Measurements from ENCODE around the gene ORMDL3.

Gene ORMDL3

DNA sequence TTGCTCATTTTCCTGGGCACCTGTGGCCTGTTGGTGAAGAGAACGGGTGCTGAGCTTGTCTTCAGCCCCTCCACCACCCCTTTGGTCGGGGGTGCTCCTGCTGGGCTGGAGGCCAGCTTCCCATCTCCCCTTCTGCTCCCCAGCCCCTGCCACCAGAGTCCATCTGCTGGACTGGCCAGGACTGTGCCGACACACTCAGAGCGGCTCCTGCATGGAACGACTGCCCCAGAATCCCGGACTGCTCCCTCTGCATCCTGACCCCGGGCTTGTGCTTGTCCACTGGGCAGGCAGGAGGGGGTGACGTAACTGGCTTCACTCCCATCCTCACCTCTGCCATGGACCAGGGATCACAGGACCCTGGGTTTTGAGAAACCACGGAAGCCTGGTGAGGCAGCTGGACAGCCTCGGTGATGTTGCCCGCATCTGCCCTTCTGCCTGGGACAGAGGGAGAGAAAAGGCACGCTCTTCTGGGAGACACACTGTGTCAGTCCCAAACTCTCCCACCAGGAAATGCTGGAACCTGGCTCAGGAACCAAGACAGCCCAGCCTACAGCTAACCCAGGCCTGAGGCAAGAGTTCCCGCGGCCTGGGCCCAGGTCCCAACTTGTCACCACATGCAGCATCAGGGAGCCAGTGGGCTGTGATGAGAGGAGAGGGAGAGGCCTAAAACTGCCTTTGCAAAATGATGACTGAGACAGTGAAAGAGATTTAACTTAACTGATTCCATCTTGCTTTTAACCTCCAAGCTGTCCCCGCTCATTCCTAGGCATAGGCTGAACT is 19.3 kb upstream of the ORMDL3 start:
- ChIA-PET CTCF (interaction anchor here (0.7 kb wide), 1 partner anchor 20 kb away, joined by 4 read pairs; no protein-coding TSS in a partner anchor), POLR2A (interaction anchor here (0.9 to 1.3 kb wide), 2 partner anchors 19 to 33 kb away, joined by 3 to 5 read pairs; partner anchors contain the start of genes LRRC3C, ORMDL3 and PSMD3)
- no peak for TF ChIP-seq HDGF (IDR thresholded peaks at IDR 0.05; ENCODE audit: borderline replicate concordance)
- no peak for TF ChIP-seq SUZ12 (IDR thresholded peaks at IDR 0.05)
- no peak for DNase-seq (ENCODE audit: extremely low spot score)

DNA sequence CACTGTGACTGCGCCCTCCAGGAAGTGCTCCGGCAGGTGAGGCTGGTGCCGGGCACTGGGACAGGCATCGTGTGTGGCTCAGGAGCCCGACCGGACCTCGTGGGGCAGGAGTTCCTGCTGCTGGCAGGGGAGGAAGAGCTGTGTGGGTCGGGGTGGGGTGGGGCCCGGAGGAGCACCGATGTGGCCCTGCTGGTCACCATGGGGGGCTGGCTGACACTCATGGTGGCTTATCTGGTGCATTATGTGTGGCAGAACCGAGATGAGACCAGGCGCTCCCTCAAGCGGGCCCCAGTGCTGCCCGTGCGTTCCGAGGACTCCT is 17.0 kb upstream of the ORMDL3 start:
- TF ChIP-seq FOXK2 (IDR thresholded peaks at IDR 0.05) (no peak), TARDBP (IDR thresholded peaks at IDR 0.05) (no peak), LEF1 (IDR thresholded peaks at IDR 0.05; ENCODE audit: borderline replicate concordance) (no peak), CTBP1 (IDR thresholded peaks at IDR 0.05; ENCODE audit: borderline replicate concordance) (no peak), BHLHE40 (IDR thresholded peaks at IDR 0.05; ENCODE audit: borderline replicate concordance) (no peak), SP1 (IDR thresholded peaks at IDR 0.05) (no peak), FOXA1 (IDR thresholded peaks at IDR 0.05) (no peak), NFRKB (IDR thresholded peaks at IDR 0.05) (no peak), ELF4 (IDR thresholded peaks at IDR 0.05) (no peak), ARNT (IDR thresholded peaks at IDR 0.05) (no peak), FOXM1 (IDR thresholded peaks at IDR 0.05; ENCODE audit: borderline replicate concordance) (no peak), HDGF (IDR thresholded peaks at IDR 0.05; ENCODE audit: borderline replicate concordance) (no peak), L3MBTL2 (conservative IDR thresholded peaks at IDR 0.05) (no peak), SUZ12 (IDR thresholded peaks at IDR 0.05) (no peak)
- TF ChIP-seq, protein P1, sequence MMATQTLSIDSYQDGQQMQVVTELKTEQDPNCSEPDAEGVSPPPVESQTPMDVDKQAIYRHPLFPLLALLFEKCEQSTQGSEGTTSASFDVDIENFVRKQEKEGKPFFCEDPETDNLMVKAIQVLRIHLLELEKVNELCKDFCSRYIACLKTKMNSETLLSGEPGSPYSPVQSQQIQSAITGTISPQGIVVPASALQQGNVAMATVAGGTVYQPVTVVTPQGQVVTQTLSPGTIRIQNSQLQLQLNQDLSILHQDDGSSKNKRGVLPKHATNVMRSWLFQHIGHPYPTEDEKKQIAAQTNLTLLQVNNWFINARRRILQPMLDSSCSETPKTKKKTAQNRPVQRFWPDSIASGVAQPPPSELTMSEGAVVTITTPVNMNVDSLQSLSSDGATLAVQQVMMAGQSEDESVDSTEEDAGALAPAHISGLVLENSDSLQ (IDR thresholded peaks at IDR 0.05), result no peak
- POLR2A ChIA-PET, result no interaction called here
- no peak for DNase-seq (ENCODE audit: extremely low spot score)
- CTCF ChIA-PET, result interaction anchor here (0.6 kb wide), 1 partner anchor 142 kb away, joined by 3 read pairs; no protein-coding TSS in a partner anchor

DNA sequence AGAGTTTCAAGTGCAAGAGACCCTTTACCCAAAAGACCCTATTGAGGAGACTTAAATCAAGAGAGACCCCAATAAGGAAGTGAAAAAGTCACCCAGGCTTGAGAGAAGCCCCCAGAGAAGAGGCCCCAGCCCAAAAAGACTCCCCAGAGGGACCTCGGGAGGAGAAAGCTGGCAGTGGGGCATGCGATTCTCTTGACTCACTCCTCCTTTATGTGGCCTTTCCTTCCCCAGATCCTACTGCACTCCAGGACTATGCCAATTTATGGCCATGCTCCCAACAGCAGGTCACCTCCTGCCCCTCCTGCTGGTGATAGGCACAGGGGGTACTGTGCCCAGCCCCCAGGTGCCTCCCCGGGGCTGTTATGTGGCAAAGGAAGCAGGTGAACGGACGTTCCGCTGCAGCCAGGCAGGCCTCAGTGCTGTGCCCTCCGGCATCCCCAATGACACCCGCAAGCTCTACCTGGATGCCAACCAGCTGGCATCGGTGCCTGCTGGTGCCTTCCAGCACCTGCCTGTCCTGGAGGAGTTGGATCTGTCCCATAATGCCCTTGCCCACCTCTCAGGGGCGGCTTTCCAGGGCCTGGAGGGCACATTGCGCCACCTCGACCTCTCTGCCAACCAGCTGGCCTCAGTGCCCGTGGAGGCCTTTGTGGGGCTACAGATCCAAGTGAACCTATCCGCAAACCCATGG is 16.4 kb upstream of the ORMDL3 start:
- CTCF ChIA-PET, result interaction anchor here (0.6 kb wide), 1 partner anchor 142 kb away, joined by 3 read pairs; no protein-coding TSS in a partner anchor
- POLR2A ChIA-PET, result no interaction called here
- TF ChIP-seq ZNF384 (IDR thresholded peaks at IDR 0.05), result no peak
- no peak for TF ChIP-seq HDGF (IDR thresholded peaks at IDR 0.05; ENCODE audit: borderline replicate concordance)
- no peak for TF ChIP-seq FOXM1 (IDR thresholded peaks at IDR 0.05; ENCODE audit: borderline replicate concordance)
- TF ChIP-seq SUZ12 (IDR thresholded peaks at IDR 0.05), result no peak
- no peak for TF ChIP-seq TARDBP (IDR thresholded peaks at IDR 0.05)
- TF ChIP-seq FOXA1 (IDR thresholded peaks at IDR 0.05), result no peak
- TF ChIP-seq L3MBTL2 (conservative IDR thresholded peaks at IDR 0.05), result no peak
- TF ChIP-seq NFRKB (IDR thresholded peaks at IDR 0.05), result no peak
- no peak for TF ChIP-seq ARNT (IDR thresholded peaks at IDR 0.05)
- TF ChIP-seq CTBP1 (IDR thresholded peaks at IDR 0.05; ENCODE audit: borderline replicate concordance), result no peak
- no peak for TF ChIP-seq FOXK2 (IDR thresholded peaks at IDR 0.05)
- TF ChIP-seq SP1 (IDR thresholded peaks at IDR 0.05), result no peak
- no peak for TF ChIP-seq ELF4 (IDR thresholded peaks at IDR 0.05)
- no peak for TF ChIP-seq BHLHE40 (IDR thresholded peaks at IDR 0.05; ENCODE audit: borderline replicate concordance)
- no peak for TF ChIP-seq LEF1 (IDR thresholded peaks at IDR 0.05; ENCODE audit: borderline replicate concordance)
- TF ChIP-seq, protein P1 (IDR thresholded peaks at IDR 0.05), result no peak
- DNase-seq (ENCODE audit: extremely low spot score), result no peak

DNA sequence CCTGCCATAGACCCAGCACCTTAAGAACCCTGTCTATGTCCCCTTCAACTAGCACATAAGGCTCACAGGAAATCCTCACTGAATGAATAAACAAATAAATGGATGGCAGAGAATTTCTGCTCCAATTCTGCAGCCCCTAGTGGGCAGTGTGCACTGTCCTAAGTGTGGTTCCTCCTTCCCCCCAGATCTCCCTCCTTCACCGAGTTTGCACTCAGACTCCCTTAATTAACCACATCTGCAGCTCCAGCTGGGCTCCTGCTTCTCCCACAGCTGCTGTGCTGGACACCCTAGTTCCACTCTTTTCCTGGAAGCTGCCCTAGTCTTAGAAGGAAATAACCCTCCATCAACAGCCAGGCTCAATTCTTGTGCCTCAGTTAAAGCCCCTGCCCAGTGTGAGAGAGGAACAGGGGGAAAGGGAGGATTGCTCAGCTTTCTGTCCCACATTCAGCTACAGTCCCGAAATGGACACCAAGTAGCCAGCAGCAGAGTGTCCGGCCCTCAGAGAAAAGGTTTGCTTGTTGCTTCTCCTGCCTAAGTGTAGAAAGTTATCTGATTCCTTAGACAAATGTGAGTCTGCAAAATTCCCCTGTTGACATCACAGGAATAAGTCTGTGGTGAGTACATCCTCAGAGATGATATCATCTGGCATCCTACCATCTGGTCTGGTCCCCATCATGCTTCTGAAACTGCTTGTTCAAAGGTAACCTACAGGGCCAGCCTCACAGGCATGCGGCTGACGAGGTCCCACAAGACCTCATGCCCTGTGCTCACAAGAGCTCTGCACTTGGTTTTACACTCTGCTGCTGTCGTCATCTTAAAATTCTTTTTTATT is 12.4 kb upstream of the ORMDL3 start:
- ChIA-PET CTCF (interaction anchor here (0.6 to 0.7 kb wide), 3 partner anchors 12 to 858 kb away, joined by 3 read pairs; no protein-coding TSS in a partner anchor), POLR2A (interaction anchor here (1.5 to 1.7 kb wide), 2 partner anchors 12 to 40 kb away, joined by 5 to 6 read pairs; partner anchors contain the start of genes LRRC3C, ORMDL3 and PSMD3)
- TF ChIP-seq LEF1 (IDR thresholded peaks at IDR 0.05; ENCODE audit: borderline replicate concordance) (no peak), HDGF (IDR thresholded peaks at IDR 0.05; ENCODE audit: borderline replicate concordance) (no peak), NFRKB (IDR thresholded peaks at IDR 0.05) (no peak), TARDBP (IDR thresholded peaks at IDR 0.05) (no peak), FOXM1 (IDR thresholded peaks at IDR 0.05; ENCODE audit: borderline replicate concordance) (no peak), CTBP1 (IDR thresholded peaks at IDR 0.05; ENCODE audit: borderline replicate concordance) (no peak), SUZ12 (IDR thresholded peaks at IDR 0.05) (no peak), ZNF384 (IDR thresholded peaks at IDR 0.05) (no peak), ELF4 (IDR thresholded peaks at IDR 0.05) (no peak), FOXA1 (IDR thresholded peaks at IDR 0.05) (no peak), SP1 (IDR thresholded peaks at IDR 0.05) (no peak)
- TF ChIP-seq, protein P1 (IDR thresholded peaks at IDR 0.05), result no peak
- peak; percentile 23 for DNase-seq (ENCODE audit: extremely low spot score)

DNA sequence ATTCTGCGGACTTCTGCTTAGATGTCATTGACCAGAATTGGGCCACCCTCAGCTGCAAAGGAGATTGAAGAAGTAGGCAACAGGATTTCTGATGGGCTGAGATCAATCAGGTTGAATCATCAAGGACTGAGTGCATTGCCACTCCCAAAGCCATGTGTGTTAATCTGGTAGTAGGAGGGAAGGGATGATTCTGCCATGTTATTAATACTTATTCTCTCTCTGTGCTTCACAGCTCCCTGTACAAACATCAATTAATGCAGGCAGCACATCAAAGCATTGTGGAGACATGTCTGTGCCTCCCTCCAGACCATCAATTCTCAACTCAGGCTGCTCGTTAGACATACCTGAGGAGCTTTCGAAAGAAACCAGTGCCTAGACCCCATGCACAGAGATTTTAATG is 11.7 kb upstream of the ORMDL3 start:
- CTCF ChIA-PET, result interaction anchor here (0.6 to 0.7 kb wide), 2 partner anchors 11 to 857 kb away, joined by 3 read pairs; no protein-coding TSS in a partner anchor
- POLR2A ChIA-PET, result interaction anchor here (1.5 to 1.7 kb wide), 2 partner anchors 12 to 41 kb away, joined by 5 to 6 read pairs; partner anchors contain the start of genes LRRC3C, ORMDL3 and PSMD3
- no peak for TF ChIP-seq ZNF384 (IDR thresholded peaks at IDR 0.05)
- no peak for TF ChIP-seq FOXK2 (IDR thresholded peaks at IDR 0.05)
- no peak for TF ChIP-seq ELF4 (IDR thresholded peaks at IDR 0.05)
- no peak for TF ChIP-seq L3MBTL2 (conservative IDR thresholded peaks at IDR 0.05)
- no peak for TF ChIP-seq CTBP1 (IDR thresholded peaks at IDR 0.05; ENCODE audit: borderline replicate concordance)
- TF ChIP-seq, protein P1 (IDR thresholded peaks at IDR 0.05), result no peak
- TF ChIP-seq SP1 (IDR thresholded peaks at IDR 0.05), result no peak
- no peak for TF ChIP-seq FOXA1 (IDR thresholded peaks at IDR 0.05)
- no peak for TF ChIP-seq BHLHE40 (IDR thresholded peaks at IDR 0.05; ENCODE audit: borderline replicate concordance)
- no peak for DNase-seq (ENCODE audit: extremely low spot score)
